ENCODE results near the gene NTNG2.

NTNG2 gene

DNA sequence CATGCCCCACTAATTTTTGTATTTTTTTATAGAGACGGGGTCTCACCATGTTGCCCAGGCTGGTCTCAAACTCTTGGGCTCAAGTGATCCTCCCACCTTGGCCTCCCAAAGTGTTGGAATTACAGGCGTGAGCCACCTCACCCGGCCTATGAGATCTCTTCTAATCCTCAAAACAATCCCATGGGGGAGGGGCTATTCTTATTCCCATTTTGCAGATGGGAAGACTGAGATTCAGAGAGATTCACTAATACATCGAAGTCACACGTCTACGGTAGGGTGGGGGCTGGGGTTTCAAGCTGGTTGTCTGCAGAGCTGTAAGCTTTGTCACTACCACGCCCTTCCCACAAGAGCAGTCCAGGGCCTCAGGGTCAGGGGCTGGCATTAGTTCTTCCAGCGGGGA is 14.0 kb upstream of the NTNG2 start:
- no peak for DNase-seq

DNA sequence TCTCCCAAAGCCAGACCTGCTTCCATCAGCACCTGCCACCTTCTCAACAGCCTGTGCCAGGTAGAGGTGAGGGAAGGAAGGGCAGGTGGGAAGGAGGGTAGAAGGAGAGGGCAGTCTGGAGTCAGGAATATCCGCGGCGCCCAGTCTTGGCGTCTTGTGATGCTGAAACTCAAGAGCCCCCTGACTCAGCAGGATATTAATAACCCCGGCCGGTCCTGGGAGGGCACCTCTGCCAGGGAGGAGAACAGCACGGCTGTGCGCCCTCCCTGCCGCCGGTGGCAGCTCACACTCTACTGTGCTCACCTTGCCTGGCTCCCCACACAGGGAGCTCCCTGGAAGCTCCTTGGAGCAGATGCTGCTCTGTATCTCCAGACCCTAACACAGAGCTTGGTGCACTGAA is 11.6 kb upstream of the NTNG2 start:
- no peak for DNase-seq

DNA sequence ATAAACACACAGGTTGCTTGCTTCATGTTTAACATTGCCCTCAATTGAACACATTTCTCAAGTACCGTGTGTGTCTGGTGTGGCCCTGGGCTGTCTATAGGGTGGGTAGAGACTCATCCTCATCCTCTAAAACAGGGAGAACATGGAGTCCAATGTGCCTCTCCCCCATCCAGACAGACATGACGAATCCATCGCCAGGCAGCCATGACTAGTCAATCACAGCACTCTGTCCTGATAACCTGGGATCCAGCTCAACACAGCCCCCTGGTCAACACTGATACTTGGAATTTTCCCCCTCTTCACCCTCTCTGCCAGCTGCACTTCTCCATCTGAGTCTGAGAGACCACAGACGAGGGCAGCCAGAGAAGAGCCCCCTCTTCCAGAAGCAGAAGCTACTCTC is 10.7 kb upstream of the NTNG2 start:
- DNase-seq = no peak

DNA sequence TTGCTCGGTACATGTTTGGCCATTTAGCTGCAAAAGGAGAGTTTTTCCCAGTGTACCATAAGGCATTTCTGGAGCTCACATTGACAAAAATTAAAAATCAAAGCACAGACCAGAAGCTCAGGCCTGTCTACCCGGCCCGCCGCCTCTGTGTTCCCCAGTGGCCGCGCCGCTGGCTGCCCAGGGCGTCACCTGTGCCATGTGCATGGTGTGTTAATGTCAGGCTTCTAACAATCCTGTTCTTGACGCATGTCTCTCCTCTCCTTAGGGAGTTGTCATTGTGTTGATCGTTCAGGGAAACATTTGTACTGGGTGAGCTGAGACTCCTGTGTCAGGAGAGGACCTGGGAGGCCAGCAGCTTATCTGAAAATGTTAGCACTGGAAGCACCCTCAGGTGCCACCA is 9.6 kb upstream of the NTNG2 start:
- no peak for DNase-seq

DNA sequence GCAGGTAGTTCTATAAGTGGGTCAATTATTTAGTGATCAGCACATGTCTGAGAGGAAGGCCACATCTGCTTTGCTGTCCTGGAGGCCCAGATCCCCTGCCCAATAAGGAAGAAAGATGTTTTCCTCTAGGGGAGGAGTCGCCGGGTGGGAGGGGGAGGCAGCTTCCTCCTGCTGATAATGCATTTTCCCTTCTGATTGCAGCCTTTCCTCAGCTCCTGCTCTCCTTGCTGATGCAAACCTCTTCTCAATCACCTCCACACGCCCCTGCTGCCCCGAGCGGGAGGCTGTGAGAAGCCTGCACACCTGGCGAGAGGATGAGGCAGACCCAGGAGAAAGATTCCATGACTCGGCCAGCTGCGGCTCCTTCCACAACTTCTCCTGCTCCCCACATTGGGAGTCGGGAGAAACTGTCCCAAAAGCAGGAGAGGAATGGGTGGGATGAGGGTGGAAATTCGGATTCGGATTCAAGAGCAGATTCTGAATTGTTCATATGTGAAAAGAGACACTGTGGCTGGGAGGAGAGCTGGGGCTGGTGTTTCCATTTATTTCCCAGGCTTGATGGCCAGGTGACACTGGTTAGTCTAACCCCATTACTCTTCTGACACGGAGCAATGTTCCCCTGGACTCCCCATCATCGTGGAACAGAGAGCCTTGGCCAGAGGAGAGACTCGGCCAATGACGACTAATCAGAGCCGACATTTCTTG is 6.8 kb upstream of the NTNG2 start:
- DNase-seq = no peak

DNA sequence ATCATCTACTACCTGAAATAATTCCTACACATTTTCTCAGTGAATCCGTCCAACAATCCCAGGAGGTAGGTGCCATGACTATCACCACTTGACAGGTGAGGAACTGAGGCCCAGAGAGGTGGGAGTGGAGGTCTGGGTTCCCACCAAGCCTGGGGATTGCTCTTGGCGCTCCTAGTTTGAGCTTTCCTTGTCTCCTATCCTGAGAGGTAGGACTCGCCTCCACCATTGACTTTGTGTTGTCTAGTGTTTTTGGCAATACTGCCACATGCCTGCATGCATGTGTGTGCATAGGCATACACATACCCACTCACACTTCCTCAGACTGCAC is 6.3 kb upstream of the NTNG2 start:
- DNase-seq = no peak

DNA sequence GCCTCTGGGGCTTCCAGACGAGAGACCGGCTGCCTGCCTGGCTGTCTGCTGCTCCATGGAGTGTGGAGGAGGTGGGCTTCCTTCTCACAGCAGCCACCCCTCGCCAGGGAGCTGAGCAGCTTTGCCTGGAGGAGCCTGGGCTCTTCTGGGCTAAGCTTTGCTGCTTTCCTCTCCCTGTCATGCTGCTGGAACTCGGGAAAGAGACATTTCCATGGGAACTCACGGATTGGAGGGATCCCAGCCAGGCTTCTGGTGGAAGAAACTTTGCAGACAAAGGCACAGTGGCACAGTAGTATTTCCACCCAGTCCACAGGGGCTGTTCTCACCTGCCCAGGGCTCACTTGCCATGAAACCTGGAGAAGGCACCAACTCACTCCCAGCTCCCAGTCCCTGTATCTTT is 5.6 kb upstream of the NTNG2 start:
- no peak for DNase-seq

DNA sequence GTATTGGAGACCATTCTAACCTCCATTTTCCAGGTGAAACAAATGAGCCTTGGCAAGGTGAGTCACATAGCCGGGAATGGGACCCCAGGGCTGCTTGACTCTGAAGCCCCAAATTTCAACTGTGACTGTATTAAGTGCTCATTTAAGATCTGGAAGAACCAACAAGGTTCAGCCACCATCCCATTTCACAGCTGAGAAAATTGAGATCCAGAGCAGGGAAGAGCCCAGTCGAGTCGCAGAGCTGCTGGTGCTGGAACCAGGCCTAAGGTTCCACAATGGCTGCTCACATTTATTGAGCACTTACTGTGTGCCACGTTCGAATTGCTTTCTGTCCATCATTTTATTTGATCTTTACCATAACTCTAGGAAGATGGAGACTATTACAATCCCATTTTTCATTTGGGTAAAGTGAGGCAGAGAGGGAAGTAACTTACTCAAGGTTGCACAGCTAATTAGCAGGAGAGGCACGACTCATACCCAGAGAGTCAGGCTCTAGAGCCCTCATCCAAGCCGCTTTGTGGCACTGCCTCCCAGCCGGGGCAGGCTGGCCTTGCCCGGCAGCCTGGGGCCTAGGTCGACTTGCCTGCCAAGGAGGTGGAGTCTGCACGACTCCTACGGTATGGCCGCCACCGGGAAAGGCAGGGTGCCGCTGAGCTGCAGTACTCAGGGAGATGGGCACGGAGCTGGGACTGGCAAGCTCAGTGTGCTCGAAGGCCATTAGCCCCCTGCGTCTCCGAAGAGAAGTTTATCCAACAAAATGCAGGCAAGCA is 4.3 kb upstream of the NTNG2 start:
- no peak for DNase-seq

DNA sequence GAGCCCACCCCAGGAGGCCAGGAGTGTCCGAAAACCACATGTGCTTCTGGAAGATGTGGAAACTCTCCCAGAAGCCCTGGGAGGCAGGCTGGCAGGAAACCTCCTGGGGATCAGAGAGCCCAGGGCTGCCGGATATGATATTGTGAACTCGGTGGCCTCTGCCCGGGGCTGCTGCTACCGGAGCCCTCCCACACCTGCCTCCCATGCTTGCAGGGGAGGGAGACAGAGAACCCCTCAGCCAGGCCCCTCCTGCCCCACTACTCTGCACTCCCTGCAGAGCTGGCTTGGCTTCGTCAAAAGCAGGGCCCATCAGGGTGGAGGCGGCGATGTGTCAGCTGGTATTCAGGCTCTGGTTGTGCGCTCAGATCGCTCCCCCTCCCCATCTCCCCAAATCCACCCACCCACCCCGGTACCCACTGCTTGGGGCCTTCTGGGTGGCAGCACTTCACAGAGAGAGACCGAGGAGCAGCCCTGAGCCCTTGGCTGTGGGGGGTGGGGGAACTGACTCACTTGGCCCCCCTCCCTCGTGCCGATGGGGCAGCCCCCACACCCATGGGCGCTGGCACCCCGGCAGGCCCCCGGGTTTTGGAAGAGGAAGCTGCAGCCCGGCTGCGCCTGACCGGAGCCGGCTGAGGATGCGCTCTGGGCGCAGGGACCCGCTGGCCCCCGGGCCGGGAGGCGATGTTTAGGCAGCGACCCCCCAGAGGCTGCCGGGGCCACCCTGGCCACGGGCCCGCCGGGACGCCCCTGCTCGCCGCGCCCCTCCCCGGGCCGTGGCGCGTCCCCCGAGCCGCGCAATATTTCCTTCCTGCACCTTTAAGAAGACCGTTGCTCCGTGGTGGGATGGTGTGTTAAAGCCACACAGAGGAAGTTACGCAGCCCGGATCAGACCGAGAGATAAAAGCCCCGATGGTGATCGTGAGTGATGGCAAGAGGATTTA is 786 bp upstream of the NTNG2 start:
- peak; percentile 53 for DNase-seq

DNA sequence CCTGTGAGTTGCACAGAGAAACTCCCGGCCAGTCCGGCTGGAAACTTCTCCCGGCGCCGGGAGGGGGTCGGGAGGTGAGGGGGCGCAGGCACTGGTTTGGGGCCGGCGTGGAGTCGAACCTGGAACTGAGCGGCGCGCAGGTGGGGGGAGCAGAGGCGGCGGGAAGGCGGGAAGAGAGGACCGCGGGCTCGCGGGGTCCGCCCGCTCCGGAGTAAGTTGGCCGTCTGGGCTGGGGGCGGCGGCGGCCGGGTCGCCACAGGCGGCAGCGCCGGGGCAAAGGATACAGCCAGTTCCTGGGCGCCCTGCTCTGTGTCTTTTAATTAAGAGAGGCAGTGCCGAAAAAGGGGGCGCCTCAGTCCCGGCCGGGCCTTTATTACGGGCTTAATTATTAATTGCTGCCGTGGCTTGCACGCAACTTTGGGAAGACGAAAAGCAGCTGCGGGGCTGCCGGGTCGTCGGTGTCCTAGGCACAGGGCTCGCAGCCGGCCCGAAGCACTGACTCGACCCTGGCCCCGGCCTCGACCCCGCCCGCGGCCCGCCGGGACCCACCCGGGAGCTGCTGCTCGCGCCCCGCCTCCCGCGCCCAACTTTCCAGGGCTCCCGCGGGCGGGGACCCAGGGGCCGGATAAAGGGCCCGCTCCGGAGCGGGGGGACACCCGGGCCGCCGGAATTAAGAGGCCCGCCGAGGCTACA is 1.1 kb downstream of the NTNG2 start:
- DNase-seq = peak; percentile 33

DNA sequence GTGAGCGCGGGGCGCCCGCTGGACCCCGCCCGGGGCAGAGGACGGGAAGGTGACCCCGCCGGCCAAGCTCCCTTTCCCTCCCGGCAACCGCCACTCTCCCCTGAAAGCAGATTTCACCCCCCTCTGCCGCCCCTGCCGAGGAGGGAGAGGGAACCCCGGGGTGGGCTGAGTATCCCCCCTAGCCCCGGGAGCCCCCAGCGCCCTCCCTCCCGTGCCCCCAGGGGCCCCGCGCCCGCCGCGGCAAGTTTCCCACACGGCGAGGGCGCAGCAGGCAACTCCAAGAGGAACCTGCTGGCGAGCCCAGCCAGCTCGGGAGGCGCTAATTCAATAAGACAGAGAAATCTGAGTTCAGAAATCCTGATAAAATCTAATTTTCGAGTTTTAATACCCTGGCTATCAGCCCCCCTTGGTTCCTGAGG is 1.6 kb downstream of the NTNG2 start:
- DNase-seq = no peak

DNA sequence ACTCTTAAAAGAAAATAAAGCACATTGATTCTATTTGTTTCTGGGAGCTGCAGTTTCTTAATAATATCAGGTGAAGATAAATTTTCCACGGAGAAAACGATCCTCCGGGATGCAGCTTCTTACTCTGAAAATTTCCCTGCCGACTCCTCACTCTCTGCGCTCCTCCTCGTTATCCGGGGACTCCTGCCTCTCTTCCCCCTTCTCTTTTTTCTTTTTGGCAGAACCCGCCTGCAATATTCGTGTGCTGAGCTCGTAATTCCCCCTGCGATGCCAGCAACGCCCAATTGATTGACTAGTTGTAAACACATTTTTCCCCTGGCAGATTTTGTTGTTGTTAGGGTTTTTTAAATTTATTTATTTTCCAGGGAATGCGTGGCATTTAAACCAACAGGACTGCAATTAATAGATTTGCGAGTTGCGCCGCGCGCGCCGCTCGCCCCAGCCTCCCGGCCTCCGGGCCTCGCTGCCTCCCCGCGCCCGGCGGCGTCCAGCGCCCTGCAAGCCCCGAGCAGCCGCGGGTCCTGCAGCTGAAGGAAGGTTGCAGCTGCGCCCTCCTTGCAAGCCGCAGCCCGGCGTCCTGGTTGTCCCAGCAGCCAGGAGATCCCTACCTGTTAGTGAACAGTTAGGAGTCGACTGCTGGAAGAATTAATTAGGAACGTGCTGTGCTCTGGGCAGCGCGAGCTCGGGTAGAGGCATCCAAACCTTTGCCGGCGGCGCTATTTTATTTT is 2.2 kb downstream of the NTNG2 start:
- DNase-seq = no peak

DNA sequence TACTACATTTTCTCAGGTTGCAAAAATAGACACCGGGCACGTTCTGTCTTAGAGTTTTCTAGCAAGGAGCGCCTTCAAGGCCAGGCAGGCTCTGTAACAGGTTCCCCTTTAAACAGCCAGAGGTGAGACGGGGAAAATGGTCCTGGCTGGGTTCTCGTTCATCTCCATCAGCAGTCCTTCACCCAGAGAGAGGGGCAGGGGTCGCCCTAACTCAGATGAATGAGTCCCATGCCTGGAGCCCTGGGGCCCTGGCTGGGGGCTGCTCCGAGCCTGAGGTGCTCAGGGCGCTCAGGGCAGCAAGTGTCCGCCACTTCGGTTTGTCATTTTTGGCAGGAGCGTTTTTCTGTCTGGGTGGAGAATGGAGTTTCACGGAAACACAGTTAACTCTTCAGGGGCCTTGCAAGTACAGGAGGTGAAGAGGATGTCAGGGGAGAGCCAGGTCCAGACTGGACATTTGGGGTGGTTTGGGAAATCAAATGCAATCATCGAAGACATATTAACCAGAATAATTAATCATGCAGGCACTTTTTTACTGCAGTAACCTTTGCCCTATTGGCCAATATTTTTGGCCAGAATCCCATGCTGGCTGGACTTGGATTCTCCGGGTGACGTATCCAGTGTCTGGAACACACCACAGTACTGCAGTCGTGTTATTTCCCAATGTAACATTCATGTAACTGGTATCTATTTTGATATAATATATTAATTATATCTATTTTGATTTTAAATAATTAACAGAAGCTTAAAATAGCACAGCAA is 2.9 kb downstream of the NTNG2 start:
- DNase-seq = no peak

DNA sequence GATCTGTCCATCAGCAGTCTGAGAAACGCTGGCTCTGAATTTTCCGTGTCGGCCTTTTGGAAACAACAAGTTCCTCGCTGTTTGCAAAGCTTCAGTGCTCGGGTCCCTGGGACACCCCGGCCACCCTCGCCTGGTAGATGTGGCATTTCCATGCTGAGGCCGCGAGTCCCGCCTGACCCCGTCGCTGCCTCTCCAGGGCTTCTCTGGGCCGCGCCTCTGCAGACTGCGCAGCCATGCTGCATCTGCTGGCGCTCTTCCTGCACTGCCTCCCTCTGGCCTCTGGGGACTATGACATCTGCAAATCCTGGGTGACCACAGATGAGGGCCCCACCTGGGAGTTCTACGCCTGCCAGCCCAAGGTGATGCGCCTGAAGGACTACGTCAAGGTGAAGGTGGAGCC is 4.7 kb downstream of the NTNG2 start:
- no peak for DNase-seq

DNA sequence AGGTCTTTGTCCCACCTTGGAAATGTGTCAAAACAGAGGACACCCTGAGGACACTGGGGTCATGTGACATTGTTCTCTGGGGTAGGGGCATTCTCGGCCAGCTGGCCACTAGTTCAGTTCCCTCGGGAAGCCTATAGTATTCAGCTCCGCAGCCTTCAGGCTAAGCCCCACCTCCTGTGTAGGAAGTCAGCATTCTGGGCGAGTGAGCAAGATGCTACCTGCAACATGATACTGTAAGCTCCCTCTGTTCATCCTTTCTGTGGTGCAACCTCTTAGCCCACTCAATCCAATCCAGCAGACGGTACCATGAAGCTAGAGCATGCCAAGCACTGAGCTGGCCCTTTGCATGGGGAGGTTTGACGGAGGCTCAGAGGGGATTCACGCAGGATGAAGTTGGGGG is 5.3 kb downstream of the NTNG2 start:
- no peak for DNase-seq

DNA sequence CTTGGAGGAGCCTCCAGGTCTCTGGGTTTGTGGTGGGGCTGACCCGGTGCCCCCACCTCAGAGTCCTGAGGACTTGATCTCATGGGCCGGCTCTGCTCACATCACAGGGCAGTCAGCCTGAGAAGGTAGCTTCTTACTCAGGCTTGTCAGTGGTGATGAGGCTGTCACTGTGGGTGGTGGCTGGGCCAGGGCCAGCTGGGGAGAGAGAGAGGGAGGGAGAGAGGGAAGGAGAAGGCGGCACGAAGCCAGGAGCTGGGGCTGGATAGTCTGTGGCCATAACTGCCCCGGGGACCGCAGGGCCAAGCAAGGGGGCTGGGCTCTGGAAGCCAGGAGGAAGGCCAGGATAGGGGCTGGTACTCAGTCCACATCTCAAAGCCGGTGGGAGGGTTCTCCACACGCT is 6.5 kb downstream of the NTNG2 start:
- no peak for DNase-seq

DNA sequence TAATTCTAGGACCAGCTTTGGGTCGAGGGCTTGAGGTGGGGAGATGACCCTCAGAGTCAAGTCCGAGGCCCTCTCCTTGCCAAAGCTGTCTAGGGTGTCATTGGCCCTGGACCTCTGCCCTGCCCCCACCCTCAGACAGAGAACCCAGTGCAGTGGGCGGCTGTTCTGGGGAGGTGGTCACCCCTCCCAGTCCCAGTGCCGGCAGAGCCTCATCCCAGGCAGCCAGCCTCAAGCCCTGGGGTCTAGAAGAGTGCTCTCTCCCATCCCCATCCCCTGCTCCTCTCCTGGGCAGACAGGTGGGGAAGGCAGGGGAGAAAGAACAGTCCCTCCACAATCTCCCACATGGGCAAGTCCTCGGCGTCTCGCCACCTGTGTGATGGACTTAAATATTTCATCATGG is 7.0 kb downstream of the NTNG2 start:
- no peak for DNase-seq

DNA sequence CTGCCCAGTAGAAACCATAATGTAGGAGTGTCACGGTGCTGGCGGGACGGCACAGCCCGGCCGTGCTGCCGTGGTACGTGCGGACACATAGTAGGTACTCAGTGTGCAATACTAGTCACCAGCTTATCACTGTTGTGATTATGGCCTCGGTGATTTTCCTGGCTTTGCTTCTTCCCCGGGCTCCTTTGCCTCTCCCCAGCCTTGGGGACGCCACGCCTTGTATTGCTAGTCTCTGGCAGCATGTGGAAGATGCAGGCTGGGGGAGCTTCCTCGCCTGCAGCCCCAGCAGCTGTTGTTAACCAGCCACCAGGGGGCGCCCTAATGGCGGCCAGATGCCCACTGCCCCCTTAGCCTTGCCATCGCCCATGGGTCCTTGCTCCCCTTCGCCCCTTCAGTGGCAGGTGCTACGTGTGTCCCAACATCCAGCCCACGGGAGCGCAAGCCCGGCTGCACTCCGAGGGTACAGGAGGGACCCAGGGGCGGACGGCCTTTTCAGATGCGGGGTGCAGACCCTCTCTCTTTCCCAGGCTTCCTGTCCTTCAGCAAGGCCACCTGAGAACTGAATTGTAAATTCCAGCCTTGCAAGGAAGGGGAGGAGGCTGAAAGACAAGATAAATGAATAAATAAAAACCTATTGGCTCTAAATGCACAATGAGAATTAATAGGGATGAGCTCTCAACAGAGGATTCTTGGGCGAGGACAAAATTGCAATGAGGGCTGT is 8.0 kb downstream of the NTNG2 start:
- DNase-seq = peak; percentile 62

DNA sequence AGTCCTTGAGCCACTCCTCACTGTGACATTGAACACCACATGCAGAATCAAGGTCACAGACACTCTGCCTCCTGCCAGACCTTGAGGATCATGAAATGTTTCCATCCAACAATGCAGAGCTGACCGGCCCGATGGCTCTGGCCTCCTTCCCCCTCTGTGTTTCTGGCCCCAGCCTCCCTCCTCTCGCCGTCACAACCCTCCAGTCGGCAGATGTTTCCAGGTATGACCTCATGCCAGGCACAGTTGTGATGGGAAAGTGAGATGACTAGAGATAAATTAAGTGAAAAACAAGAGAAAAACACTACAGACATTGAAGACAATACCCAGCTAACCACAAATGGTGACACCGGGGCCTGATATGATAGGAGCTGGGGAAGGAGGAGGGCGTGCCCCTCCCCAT is 9.8 kb downstream of the NTNG2 start:
- no peak for DNase-seq

DNA sequence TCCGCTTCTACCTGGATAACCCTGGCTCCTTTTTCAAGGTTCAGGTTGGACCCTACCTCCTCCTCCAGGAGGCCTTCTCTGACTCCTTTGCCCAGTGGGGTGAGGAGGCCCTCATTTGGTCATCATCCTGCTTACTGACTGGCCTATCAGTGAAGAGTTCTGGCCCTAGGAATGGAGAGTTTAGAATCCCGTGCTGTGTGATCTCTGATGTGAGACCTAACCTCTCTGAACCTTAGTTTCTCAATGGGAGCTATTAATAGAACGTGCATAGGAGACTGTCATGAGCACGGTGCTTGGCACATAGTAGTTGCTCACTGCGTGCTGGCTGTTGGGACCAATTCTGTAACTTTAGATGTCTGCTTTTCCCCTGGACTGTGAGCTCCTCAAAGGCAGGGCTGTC is 10.3 kb downstream of the NTNG2 start:
- no peak for DNase-seq

DNA sequence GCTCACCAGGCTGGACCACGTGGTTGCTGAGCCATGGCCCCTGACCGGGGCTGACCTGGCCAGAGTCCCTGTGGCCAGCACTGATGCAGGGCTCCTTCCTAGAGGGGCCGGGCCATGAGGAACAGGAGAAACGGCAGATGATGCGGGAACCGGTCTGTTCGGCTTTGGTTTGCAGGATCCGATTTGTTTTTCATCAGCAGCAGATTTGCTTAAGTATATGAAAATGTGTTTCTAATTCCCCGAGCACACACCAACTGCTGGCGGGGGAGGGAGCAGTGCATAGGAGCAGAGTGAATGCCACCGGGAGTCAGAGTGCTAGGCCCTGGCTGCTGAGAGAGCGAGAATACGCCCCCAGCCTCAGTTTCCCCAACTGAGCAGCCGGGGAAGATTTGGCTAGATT is 13.6 kb downstream of the NTNG2 start:
- DNase-seq = no peak
